HEK293 (cell line): ENCODE results near the gene EIF4G1.

Experiments
- CTCF ChIA-PET: fragments of 350-600 bp; formaldehyde crosslinking; extraction: SDS; loops from one replicate; lab custom pipeline; 2021; ENCODE audit warnings: antibody characterized with exemption; lab: Yijun Ruan, JAX
- POLR2A ChIA-PET: fragments of 300-600 bp; formaldehyde crosslinking; extraction: SDS; loops from one replicate; lab custom pipeline; 2020; ENCODE audit warnings: antibody characterized with exemption, inconsistent platforms; lab: Yijun Ruan, JAX
- H3K27ac ChIP-seq: fragments of 200-500 bp; sonication (Bioruptor generic); 2 replicates; pipeline ENCODE4 v1.5.1; 2014; ENCODE audit warnings: low read depth, low read length, control low read depth, inconsistent platforms; ENCODE audit errors: extremely low read depth
- H3K36me3 ChIP-seq, 2 experiments: fragments of 200-500 bp in 1 of 2; sonication (Bioruptor generic) in 1 of 2; 1 replicate in 1 of 2; 2 replicates in 1 of 2; pipeline ENCODE4 v1.5.1; 2014 to 2017; ENCODE audit warnings: inconsistent platforms in 2 of 2, low read length in 2 of 2; ENCODE audit not compliant: control insufficient read depth in 2 of 2, insufficient read depth in 1 of 2
- H3K4me1 ChIP-seq: fragments of 200-500 bp; sonication (Bioruptor generic); 2 replicates; pipeline ENCODE4 v1.5.1; 2014; ENCODE audit warnings: mild to moderate bottlenecking, low read length, inconsistent platforms; ENCODE audit not compliant: control insufficient read depth, insufficient read depth
- H3K4me3 ChIP-seq: 2 replicates; pipeline ENCODE4 v1.5.1; 2011; ENCODE audit warnings: low read depth, mild to moderate bottlenecking, control low read depth, low read length, moderate library complexity
- H3K9me3 ChIP-seq: fragments of 200-500 bp; sonication (Bioruptor generic); 2 replicates; pipeline ENCODE4 v1.5.1; 2014; ENCODE audit warnings: low read depth, low read length, inconsistent platforms; ENCODE audit not compliant: control insufficient read depth, insufficient read depth
- PATZ1 ChIP-seq: fragments of 450-650 bp; formaldehyde crosslinking; IDR thresholded peaks from 2 replicates; pipeline ENCODE4 v1.5.1; 2016; ENCODE audit warnings: missing biosample characterization, missing genetic modification characterization
- TRIM28 ChIP-seq: IDR thresholded peaks from 2 replicates; pipeline ENCODE4 v1.6.1; 2011; ENCODE audit warnings: low read length, control low read depth, borderline replicate concordance
- ZBTB1 ChIP-seq: fragments of 450-650 bp; formaldehyde crosslinking; IDR thresholded peaks from 2 replicates; pipeline ENCODE4 v1.5.1; 2016; ENCODE audit warnings: missing biosample characterization, missing genetic modification characterization
- ZBTB8A ChIP-seq: fragments of 450-650 bp; formaldehyde crosslinking; IDR thresholded peaks from 2 replicates; pipeline ENCODE4 v1.5.1; 2016; ENCODE audit warnings: missing biosample characterization, missing genetic modification characterization
- ZFHX2 ChIP-seq: fragments of 450-650 bp; formaldehyde crosslinking; conservative IDR thresholded peaks from 2 replicates; pipeline ENCODE4 v1.5.1; 2016; ENCODE audit warnings: missing biosample characterization, missing genetic modification characterization
- ZNF341 ChIP-seq: fragments of 450-650 bp; formaldehyde crosslinking; IDR thresholded peaks from 2 replicates; pipeline ENCODE4; 2016; ENCODE audit warnings: low read depth, missing biosample characterization, missing genetic modification characterization
- ZNF366 ChIP-seq: fragments of 450-650 bp; formaldehyde crosslinking; conservative IDR thresholded peaks from 2 replicates; pipeline ENCODE4 v1.5.1; 2016; ENCODE audit warnings: missing biosample characterization, missing genetic modification characterization
- ZNF426 ChIP-seq: fragments of 450-650 bp; formaldehyde crosslinking; IDR thresholded peaks from 2 replicates; pipeline ENCODE4 v1.5.1; 2017; ENCODE audit warnings: missing biosample characterization, missing genetic modification characterization, mild to moderate bottlenecking, inconsistent platforms, moderate library complexity
- ZNF610 ChIP-seq: fragments of 450-650 bp; formaldehyde crosslinking; IDR thresholded peaks from 2 replicates; pipeline ENCODE4 v1.5.1; 2016; ENCODE audit warnings: missing biosample characterization, missing genetic modification characterization, borderline replicate concordance
- ZNF670 ChIP-seq: fragments of 450-650 bp; formaldehyde crosslinking; IDR thresholded peaks from 2 replicates; pipeline ENCODE4 v1.5.1; 2016; ENCODE audit warnings: missing biosample characterization, missing genetic modification characterization, low read depth
- ZNF701 ChIP-seq: fragments of 450-650 bp; formaldehyde crosslinking; IDR thresholded peaks from 2 replicates; pipeline ENCODE4 v1.5.1; 2016; ENCODE audit warnings: missing biosample characterization, missing genetic modification characterization
- ZNF747 ChIP-seq: fragments of 450-650 bp; formaldehyde crosslinking; IDR thresholded peaks from 2 replicates; pipeline ENCODE4 v1.5.1; 2016; ENCODE audit warnings: missing biosample characterization, missing genetic modification characterization
- ZNF843 ChIP-seq: fragments of 450-650 bp; formaldehyde crosslinking; IDR thresholded peaks from 2 replicates; pipeline ENCODE4 v1.5.1; 2016; ENCODE audit warnings: missing biosample characterization, missing genetic modification characterization
- ZSCAN4 ChIP-seq: fragments of 450-650 bp; formaldehyde crosslinking; IDR thresholded peaks from 2 replicates; pipeline ENCODE4 v1.5.1; 2017; ENCODE audit warnings: missing biosample characterization, missing genetic modification characterization
- TF ChIP-seq, protein P1 (sequence below): fragments of 450-650 bp; formaldehyde crosslinking; IDR thresholded peaks from 2 replicates; pipeline ENCODE4 v1.5.1; 2016; ENCODE audit warnings: missing biosample characterization, missing genetic modification characterization
- TF ChIP-seq, protein P2 (sequence below): fragments of 450-650 bp; formaldehyde crosslinking; IDR thresholded peaks from 2 replicates; pipeline ENCODE4 v1.5.1; 2016; ENCODE audit warnings: missing biosample characterization, missing genetic modification characterization
- TF ChIP-seq, protein P3 (sequence below): fragments of 450-650 bp; formaldehyde crosslinking; IDR thresholded peaks from 2 replicates; pipeline ENCODE4 v1.5.1; 2016; ENCODE audit warnings: missing biosample characterization, missing genetic modification characterization

EIF4G1 gene

DNA sequence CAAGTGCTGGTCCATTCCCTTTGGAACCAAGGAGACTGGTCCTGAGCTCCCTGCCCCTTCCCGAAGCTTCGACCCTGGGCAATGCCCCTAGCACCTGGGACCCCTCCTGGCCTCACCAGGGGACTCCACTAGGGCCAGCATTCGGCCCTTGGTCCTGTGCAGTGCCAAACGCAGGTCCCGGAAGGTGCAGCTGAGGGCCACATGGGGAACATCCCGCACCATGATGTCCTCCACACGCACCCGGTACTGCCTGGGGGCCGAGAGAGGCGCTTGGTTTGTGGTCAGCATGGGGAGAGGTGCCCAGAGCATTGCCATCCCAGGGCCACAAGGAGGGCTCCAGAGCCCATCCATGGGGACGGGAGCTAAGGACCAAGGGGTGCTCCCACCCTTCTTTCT lies 39.1 kb downstream of the EIF4G1 start:
- POLR2A ChIA-PET, result interaction anchor here (0.5 to 0.8 kb wide), 3 partner anchors 9 to 202 kb away, joined by 3 read pairs; partner anchors contain the start of gene FAM131A
- Histone ChIP-seq H3K9me3 (no peaks in the 10 kb centered on the region), H3K4me1 (no peaks in the 10 kb centered on the region), H3K27ac (no peak overlapping the region), H3K36me3 (peaks cover 0 to 74% of the 10 kb centered on the region in 2 experiments; a peak in 1 of 3 replicates), H3K4me3 (no peak overlapping the region)
- CTCF ChIA-PET, result interaction anchor here (0.5 to 2.9 kb wide), 8 partner anchors 16 to 402 kb away, joined by 3 to 15 read pairs (median 6); partner anchors contain the start of gene FAM131A
- TF ChIP-seq, protein P1, sequence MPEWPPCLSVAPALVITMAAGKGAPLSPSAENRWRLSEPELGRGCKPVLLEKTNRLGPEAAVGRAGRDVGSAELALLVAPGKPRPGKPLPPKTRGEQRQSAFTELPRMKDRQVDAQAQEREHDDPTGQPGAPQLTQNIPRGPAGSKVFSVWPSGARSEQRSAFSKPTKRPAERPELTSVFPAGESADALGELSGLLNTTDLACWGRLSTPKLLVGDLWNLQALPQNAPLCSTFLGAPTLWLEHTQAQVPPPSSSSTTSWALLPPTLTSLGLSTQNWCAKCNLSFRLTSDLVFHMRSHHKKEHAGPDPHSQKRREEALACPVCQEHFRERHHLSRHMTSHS (tag by site-specific recombination), result no peak
- no peak for TF ChIP-seq ZNF610 (tag by site-specific recombination)
- TF ChIP-seq, protein P2, sequence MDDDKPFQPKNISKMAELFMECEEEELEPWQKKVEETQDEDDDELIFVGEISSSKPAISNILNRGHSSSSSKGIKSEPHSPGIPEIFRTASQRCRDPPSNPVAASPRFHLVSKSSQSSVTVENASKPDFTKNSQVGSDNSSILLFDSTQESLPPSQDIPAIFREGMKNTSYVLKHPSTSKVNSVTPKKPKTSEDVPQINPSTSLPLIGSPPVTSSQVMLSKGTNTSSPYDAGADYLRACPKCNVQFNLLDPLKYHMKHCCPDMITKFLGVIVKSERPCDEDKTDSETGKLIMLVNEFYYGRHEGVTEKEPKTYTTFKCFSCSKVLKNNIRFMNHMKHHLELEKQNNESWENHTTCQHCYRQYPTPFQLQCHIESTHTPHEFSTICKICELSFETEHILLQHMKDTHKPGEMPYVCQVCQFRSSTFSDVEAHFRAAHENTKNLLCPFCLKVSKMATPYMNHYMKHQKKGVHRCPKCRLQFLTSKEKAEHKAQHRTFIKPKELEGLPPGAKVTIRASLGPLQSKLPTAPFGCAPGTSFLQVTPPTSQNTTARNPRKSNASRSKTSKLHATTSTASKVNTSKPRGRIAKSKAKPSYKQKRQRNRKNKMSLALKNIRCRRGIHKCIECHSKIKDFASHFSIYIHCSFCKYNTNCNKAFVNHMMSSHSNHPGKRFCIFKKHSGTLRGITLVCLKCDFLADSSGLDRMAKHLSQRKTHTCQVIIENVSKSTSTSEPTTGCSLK (tag by site-specific recombination), result no peak
- no peak for TF ChIP-seq ZNF747 (tag by site-specific recombination)
- no peak for TF ChIP-seq ZNF366 (tag by site-specific recombination)
- TF ChIP-seq TRIM28, result no peak
- TF ChIP-seq ZBTB1 (tag by site-specific recombination), result no peak
- no peak for TF ChIP-seq ZNF341
- TF ChIP-seq ZBTB8A (tag by site-specific recombination), result no peak
- no peak for TF ChIP-seq ZNF701 (tag by site-specific recombination)
- TF ChIP-seq ZNF843 (tag by site-specific recombination), result no peak

DNA sequence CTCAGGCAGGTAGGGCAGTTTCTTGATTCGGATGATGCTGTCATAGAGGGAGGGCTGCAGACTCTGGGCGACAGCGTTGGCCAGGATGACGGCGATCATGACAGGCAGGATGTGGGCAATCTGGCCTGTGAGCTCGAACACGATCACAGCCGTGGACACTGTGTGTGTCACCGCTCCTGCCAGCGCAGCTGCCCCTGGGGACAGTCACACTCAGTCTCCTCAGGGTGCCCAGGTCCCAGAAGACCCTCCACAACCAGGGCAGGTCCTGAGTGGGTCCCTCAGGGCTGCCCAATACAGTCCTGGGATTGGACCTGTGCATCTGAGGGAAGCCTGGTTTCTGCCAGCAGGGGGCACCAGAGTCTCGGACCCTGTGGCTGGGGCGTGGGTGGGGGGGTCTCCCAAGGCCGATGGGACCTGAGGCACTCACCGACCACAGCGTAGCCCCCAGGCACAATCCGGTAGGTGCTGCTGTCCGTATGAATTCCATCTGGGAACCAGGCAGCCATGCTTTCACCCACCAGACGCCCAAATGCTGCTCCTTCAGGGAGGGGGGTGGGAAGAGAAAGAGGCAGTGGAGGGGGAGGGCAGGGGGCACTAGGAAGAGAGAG lies 39.8 kb downstream of the EIF4G1 start:
- ChIA-PET POLR2A (interaction anchor here (0.5 to 0.7 kb wide), 2 partner anchors 8 to 202 kb away, joined by 3 read pairs; no protein-coding TSS in a partner anchor), CTCF (interaction anchor here (0.5 to 2.9 kb wide), 9 partner anchors 7 to 401 kb away, joined by 3 to 15 read pairs (median 5); partner anchors contain the start of gene FAM131A)

More for the DNA sequence above, 39.8 kb downstream of the EIF4G1 start:
- Histone ChIP-seq H3K4me3 (no peak overlapping the region), H3K27ac (no peak overlapping the region), H3K36me3 (peaks cover 0 to 77% of the 10 kb centered on the region in 2 experiments; a peak in 1 of 3 replicates), H3K4me1 (no peaks in the 10 kb centered on the region), H3K9me3 (no peaks in the 10 kb centered on the region)
- TF ChIP-seq ZNF670 (tag by site-specific recombination) (no peak), ZSCAN4 (tag by site-specific recombination) (no peak), ZFHX2 (peak; percentile 63), PATZ1 (tag by site-specific recombination) (peak; percentile 74), ZNF426 (tag by site-specific recombination) (no peak)
- TF ChIP-seq, protein P3, sequence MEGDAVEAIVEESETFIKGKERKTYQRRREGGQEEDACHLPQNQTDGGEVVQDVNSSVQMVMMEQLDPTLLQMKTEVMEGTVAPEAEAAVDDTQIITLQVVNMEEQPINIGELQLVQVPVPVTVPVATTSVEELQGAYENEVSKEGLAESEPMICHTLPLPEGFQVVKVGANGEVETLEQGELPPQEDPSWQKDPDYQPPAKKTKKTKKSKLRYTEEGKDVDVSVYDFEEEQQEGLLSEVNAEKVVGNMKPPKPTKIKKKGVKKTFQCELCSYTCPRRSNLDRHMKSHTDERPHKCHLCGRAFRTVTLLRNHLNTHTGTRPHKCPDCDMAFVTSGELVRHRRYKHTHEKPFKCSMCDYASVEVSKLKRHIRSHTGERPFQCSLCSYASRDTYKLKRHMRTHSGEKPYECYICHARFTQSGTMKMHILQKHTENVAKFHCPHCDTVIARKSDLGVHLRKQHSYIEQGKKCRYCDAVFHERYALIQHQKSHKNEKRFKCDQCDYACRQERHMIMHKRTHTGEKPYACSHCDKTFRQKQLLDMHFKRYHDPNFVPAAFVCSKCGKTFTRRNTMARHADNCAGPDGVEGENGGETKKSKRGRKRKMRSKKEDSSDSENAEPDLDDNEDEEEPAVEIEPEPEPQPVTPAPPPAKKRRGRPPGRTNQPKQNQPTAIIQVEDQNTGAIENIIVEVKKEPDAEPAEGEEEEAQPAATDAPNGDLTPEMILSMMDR (tag by site-specific recombination), result peak; percentile 54; the same call in 1 of the 2 replicates
